ENCODE measurements around the gene SLAMF9.

Gene SLAMF9

DNA sequence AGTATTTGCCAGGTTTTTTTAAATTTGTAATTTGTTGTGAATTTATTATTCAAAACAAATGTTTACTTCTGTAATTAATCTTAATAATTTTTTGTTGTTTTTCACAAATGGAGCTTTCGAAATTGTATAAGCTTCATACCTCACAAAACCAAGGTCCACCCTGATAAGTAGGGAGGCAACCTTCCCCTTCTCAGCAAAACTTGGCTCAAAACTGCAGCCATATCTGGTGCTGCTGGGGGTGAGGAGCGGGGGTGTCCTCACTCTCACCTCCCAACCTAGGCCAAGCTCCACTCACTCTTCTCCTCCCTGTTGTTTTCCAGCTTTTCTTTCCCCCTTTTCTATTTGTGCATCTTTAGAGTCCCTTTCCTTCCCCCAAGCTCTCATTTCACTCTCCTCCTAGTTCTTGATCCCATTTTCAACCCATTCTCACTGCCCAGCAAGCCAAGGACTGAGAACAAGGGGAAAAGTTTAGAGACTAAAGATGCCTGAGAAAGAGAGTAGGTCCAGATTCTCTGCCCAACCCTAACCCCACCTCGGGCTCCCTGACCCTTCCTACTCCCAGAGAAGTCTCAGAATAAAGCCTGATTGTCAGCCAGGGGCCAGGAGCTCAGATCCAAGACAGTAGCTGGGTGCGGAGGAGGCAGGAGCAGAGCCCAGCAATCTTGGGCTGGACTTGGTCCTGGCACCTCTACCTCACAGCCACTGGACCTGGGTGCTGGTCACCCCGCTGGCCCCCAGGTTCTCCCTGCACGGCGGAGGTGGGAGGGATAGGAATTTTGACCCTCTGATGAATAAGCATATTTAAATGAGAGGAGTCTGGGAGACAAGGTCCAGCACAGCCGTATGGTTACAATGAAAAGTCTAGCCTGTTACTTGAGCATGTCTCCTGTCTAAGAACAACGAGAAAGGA is 45.8 kb downstream of the SLAMF9 start:
- TF ChIP-seq TEAD4 (IDR thresholded peaks at IDR 0.05) (no peak), CEBPB (IDR thresholded peaks at IDR 0.05) (no peak), MAX (IDR thresholded peaks at IDR 0.05) (no peak), RAD21 (IDR thresholded peaks at IDR 0.05; ENCODE audit: low read depth) (no peak), FOXM1 (IDR thresholded peaks at IDR 0.05; ENCODE audit: borderline replicate concordance, low read depth) (no peak), TCF12 (IDR thresholded peaks at IDR 0.05; ENCODE audit: low read depth) (no peak), EGR1 (IDR thresholded peaks at IDR 0.05) (no peak), REST (IDR thresholded peaks at IDR 0.05; ENCODE audit: low read depth) (no peak)
- TF ChIP-seq, protein P1, sequence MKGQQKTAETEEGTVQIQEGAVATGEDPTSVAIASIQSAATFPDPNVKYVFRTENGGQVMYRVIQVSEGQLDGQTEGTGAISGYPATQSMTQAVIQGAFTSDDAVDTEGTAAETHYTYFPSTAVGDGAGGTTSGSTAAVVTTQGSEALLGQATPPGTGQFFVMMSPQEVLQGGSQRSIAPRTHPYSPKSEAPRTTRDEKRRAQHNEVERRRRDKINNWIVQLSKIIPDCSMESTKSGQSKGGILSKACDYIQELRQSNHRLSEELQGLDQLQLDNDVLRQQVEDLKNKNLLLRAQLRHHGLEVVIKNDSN (IDR thresholded peaks at IDR 0.05) = no peak

DNA sequence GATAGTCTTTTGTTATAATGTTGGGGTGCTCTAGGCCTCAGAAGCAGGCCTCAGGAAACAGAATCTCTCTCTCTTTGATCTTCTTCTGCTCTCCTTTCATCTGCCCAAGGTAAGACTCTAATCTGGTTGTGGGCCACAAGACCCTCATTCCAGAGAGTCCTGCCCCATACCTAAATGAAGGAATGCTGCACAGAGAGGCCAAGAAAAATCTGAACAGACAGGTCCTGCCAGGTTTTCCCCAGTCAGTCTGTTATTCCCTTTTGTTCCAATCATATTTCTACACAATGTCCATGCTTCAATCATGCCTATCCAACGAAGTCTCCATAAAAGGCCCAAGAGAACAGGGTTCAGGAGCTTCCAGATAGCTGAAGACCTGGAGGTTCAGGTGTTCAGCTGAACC is 47.1 kb downstream of the SLAMF9 start:
- TF ChIP-seq REST (IDR thresholded peaks at IDR 0.05; ENCODE audit: low read depth) (no peak), TEAD4 (IDR thresholded peaks at IDR 0.05) (peak; percentile 57), MAX (IDR thresholded peaks at IDR 0.05) (peak; percentile 19; the same call in 1 of the 2 replicates), RAD21 (IDR thresholded peaks at IDR 0.05; ENCODE audit: low read depth) (no peak)

GRCh38 chr1:159902541-159902940 is 51.5 kb downstream of the SLAMF9 start:
- no peak for TF ChIP-seq REST (IDR thresholded peaks at IDR 0.05; ENCODE audit: low read depth)
- no peak for TF ChIP-seq CEBPB (IDR thresholded peaks at IDR 0.05)
- TF ChIP-seq EP300 (IDR thresholded peaks at IDR 0.05; ENCODE audit: borderline replicate concordance) = no peak
- no peak for TF ChIP-seq CREB1 (IDR thresholded peaks at IDR 0.05; ENCODE audit: low read depth)
- no peak for TF ChIP-seq FOXM1 (IDR thresholded peaks at IDR 0.05; ENCODE audit: borderline replicate concordance, low read depth)
- TF ChIP-seq MAX (IDR thresholded peaks at IDR 0.05) = no peak
- TF ChIP-seq RAD21 (IDR thresholded peaks at IDR 0.05; ENCODE audit: low read depth) = no peak
- no peak for TF ChIP-seq TCF12 (IDR thresholded peaks at IDR 0.05; ENCODE audit: low read depth)
- no peak for TF ChIP-seq ZBTB7A (IDR thresholded peaks at IDR 0.05; ENCODE audit: low read depth)
- no peak for TF ChIP-seq NFIC (IDR thresholded peaks at IDR 0.05)
- TF ChIP-seq YY1 (IDR thresholded peaks at IDR 0.05; ENCODE audit: low read depth) = no peak
- TF ChIP-seq TEAD4 (IDR thresholded peaks at IDR 0.05) = no peak

Measured in Ishikawa (cell line).